DOHH2 (cell line): ENCODE measurements around the gene AQP6.

ENCODE experiments used
- EZH2phosphoT487 ChIP-seq: fragments of 200-600 bp; sonication (generic); IDR thresholded peaks from 2 replicates; pipeline ENCODE4 v1.6.1; 2017; ENCODE audit warnings: borderline replicate concordance, mild to moderate bottlenecking, antibody characterized with exemption, low read length, moderate library complexity, mixed read lengths
- TF ChIP-seq, protein P1 (sequence below): fragments of 200-600 bp; sonication (generic); IDR thresholded peaks from one replicate; pipeline ENCODE4 v1.5.1; 2014; ENCODE audit warnings: antibody characterized with exemption, mild to moderate bottlenecking, low read depth, low read length; ENCODE audit not compliant: poor library complexity, severe bottlenecking

DNA sequence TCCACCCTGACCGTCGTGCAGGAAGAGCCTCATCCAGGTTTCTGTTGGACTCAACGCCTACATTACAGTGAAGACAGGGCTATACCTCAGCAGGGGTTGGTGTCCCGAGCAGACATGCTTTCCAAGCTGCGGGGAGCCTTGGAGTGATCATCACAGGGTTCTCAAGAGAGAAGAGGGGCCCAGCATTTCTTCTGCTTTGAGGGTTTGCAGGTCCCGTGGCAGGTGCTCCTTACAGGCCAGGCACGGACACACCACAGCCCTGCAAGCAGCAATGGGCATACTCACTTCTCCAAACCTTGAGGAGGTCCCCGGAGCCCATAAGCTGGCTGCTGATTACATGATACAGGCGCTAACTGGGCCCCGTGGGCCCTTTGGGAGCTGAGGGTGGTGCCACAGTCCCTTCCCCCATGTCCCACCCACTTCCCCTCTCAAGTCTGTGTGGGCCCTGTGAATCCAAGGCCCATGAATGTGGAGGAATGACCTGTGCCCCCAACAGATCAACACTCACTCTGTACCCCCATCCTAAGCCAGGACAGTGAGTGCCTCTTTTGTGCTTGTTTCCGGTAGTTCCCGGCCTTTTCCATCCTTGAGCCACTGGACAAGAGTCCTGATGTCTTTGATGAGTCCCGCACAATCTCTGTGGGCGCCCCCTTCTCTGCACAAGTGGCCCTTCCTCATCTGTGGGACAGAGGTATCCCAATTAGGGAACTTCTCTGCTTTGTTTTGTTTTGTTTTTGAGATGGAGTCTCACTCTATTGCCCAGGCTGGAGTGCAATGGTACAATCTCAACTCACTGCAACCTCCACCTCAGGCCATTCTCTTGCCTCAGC is 21.1 kb upstream of the AQP6 start:
- TF ChIP-seq, protein P1, sequence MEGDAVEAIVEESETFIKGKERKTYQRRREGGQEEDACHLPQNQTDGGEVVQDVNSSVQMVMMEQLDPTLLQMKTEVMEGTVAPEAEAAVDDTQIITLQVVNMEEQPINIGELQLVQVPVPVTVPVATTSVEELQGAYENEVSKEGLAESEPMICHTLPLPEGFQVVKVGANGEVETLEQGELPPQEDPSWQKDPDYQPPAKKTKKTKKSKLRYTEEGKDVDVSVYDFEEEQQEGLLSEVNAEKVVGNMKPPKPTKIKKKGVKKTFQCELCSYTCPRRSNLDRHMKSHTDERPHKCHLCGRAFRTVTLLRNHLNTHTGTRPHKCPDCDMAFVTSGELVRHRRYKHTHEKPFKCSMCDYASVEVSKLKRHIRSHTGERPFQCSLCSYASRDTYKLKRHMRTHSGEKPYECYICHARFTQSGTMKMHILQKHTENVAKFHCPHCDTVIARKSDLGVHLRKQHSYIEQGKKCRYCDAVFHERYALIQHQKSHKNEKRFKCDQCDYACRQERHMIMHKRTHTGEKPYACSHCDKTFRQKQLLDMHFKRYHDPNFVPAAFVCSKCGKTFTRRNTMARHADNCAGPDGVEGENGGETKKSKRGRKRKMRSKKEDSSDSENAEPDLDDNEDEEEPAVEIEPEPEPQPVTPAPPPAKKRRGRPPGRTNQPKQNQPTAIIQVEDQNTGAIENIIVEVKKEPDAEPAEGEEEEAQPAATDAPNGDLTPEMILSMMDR = no peak
- TF ChIP-seq EZH2phosphoT487 = no peak
